ENCODE measurements around the gene HDHD5. TPM values are rescaled to one million over a fixed set of nuclear protein-coding genes. Genes with fewer than 3 reads are reported as not detected.

Gene HDHD5
- total RNA-seq, 1 donor from 2014 or later = 39.7 TPM

DNA sequence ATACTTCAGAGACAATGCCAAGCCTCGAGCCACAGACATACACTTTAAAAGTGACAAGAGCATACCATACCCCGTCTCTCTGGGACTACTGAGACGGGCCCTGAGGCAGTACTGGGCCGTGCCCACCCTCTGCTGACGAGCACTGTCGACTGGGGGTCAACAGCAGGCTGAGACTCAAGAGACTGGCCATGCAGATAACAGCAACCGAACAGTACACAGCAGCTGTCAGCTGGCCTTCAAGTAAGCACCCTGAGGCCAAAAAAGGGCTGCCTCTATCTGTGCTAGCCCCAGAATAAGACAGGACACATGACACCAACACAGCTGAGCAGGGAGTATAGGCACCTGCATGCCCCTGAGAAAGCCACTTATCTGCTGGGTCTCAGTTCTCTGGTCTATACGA is 19.1 kb downstream of the HDHD5 start:
- no peaks in the 10 kb centered on the region for H3F3A ChIP-seq (ENCODE audit: low read depth)
- Mint-ChIP-seq H3K4me1 (no peaks in the 10 kb centered on the region), H3K4me3 (no peak overlapping the region), H3K27me3 (ENCODE audit: insufficient read depth, low read depth) (no peaks in the 10 kb centered on the region), H3K27ac (no peak overlapping the region), H3K9me3 (no peaks in the 10 kb centered on the region), H3K36me3 (peaks cover 27% of the 10 kb centered on the region)
- peaks cover 14% of the 10 kb centered on the region for H4K20me1 ChIP-seq (ENCODE audit: low read depth)
- no peak overlapping the region for H3K4me2 ChIP-seq
- no peaks in the 10 kb centered on the region for H3K4me1 ChIP-seq
- no peaks in the 10 kb centered on the region for H3K36me3 ChIP-seq
- no peak overlapping the region for H2AFZ ChIP-seq (replicated peaks)
- H3K27ac ChIP-seq = no peak overlapping the region
- no peak for DNase-seq (ENCODE audit: low spot score)
- no peak overlapping the region for H3K9ac ChIP-seq
- H3K4me3 ChIP-seq = no peak overlapping the region
- H3K79me2 ChIP-seq (ENCODE audit: low read depth) = no peaks in the 10 kb centered on the region
- H3K27me3 ChIP-seq = no peaks in the 10 kb centered on the region
- no peaks in the 10 kb centered on the region for H3K9me3 ChIP-seq (ENCODE audit: low read depth)
- TF ChIP-seq EZH2phosphoT487 (IDR thresholded peaks at IDR 0.05) (no peak), EZH2 (IDR thresholded peaks at IDR 0.05) (no peak), CTCF (IDR thresholded peaks at IDR 0.05) (no peak)

DNA sequence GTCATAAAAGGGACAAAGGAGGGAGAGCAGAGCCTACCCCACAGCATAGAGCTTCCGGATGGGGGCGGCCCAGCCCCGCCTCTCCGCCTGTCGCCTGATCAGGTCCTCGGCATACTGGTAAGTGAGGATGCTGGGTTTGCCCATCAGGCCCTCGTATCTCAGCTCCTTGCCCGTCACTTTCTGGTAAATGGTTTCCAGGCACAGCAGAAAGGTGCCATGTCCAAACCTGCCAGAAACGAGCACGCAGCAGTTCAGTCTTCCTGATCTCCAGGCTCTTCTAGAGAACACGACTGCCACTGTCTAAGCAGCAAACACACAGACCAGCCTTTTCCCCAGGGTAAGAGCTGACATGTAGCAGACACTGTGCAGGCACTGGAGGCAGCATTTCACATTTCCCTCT is 20.6 kb downstream of the HDHD5 start:
- Mint-ChIP-seq H3K27ac (no peak overlapping the region), H3K27me3 (ENCODE audit: insufficient read depth, low read depth) (peaks cover 2% of the 10 kb centered on the region), H3K4me1 (no peaks in the 10 kb centered on the region), H3K36me3 (peaks cover 24% of the 10 kb centered on the region), H3K9me3 (no peaks in the 10 kb centered on the region), H3K4me3 (no peak overlapping the region)
- no peak for DNase-seq (ENCODE audit: low spot score)
- Histone ChIP-seq H3K9me3 (ENCODE audit: low read depth) (no peaks in the 10 kb centered on the region), H3K36me3 (no peaks in the 10 kb centered on the region), H3K27ac (no peak overlapping the region), H3K79me2 (ENCODE audit: low read depth) (no peaks in the 10 kb centered on the region), H3K9ac (no peak overlapping the region), H3K4me1 (no peaks in the 10 kb centered on the region), H3K27me3 (no peaks in the 10 kb centered on the region), H4K20me1 (ENCODE audit: low read depth) (peaks cover 10% of the 10 kb centered on the region), H2AFZ (replicated peaks) (no peak overlapping the region), H3F3A (ENCODE audit: low read depth) (no peaks in the 10 kb centered on the region), H3K4me3 (no peak overlapping the region), H3K4me2 (no peak overlapping the region)
- TF ChIP-seq EZH2 (IDR thresholded peaks at IDR 0.05) (no peak), EZH2phosphoT487 (IDR thresholded peaks at IDR 0.05) (no peak), CTCF (IDR thresholded peaks at IDR 0.05) (no peak)

DNA sequence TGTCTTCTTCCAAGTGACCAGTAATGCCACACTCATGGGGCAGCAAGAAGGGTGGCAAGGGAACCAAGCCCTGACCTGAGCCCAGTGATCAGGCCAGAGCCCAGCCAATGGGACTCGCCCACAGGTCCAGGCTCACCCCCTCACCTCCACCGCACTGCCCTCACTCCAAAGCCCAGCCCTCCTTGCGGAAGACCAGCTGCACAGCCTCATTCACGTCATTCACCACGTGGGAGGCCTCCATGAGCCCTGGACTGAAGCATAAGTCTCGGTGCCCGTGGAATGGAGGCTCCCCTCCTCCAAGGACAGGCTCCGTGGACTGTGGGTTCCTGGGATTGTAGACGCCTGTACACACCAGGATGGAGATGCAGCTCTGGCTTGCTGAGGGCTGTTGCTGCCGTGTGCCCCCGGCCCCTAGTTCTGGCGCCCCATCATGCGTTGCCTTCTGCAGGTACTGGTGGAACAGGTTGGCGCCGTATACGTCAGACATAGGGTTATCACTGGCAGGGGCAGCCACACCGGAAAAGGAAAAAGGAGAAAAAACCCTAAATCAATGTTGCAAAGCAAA is 21.1 kb downstream of the HDHD5 start:
- no peaks in the 10 kb centered on the region for H3K9me3 ChIP-seq (ENCODE audit: low read depth)
- Mint-ChIP-seq H3K9me3 (no peaks in the 10 kb centered on the region), H3K4me1 (no peaks in the 10 kb centered on the region), H3K4me3 (no peak overlapping the region), H3K36me3 (peaks cover 22% of the 10 kb centered on the region), H3K27me3 (ENCODE audit: insufficient read depth, low read depth) (peaks cover 2% of the 10 kb centered on the region), H3K27ac (no peak overlapping the region)
- peaks cover 8% of the 10 kb centered on the region for H4K20me1 ChIP-seq (ENCODE audit: low read depth)
- no peak overlapping the region for H3K4me3 ChIP-seq
- H3F3A ChIP-seq (ENCODE audit: low read depth) = no peaks in the 10 kb centered on the region
- H3K4me2 ChIP-seq = no peak overlapping the region
- H3K4me1 ChIP-seq = no peaks in the 10 kb centered on the region
- no peak overlapping the region for H3K9ac ChIP-seq
- H3K27ac ChIP-seq = no peak overlapping the region
- no peak for TF ChIP-seq EZH2 (IDR thresholded peaks at IDR 0.05)
- no peaks in the 10 kb centered on the region for H3K27me3 ChIP-seq
- no peak overlapping the region for H2AFZ ChIP-seq (replicated peaks)
- DNase-seq (ENCODE audit: low spot score) = no peak
- H3K36me3 ChIP-seq = no peaks in the 10 kb centered on the region
- no peaks in the 10 kb centered on the region for H3K79me2 ChIP-seq (ENCODE audit: low read depth)

DNA sequence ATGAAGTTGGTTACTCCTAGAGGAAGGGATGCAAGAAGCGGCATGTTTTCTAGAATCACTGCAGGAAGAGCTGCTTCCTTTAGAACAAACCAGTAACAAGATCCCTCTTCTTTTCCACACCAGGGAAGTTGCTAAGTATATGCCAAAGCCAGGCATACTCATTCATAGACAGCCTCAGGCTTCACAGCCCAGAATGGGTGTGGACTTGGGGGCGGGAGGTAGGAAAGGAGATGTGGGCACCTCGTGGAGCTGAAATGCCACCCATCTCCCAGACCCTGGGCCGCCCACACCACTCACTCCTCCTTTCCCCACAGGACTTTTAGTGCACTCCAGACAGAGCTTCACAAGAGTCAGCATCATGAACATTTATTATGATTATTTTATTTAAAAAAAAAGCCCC is 21.9 kb downstream of the HDHD5 start:
- H3K4me1 ChIP-seq = peaks cover under 1% of the 10 kb centered on the region

More for the DNA sequence above, 21.9 kb downstream of the HDHD5 start:
- Histone ChIP-seq H2AFZ (replicated peaks) (no peak overlapping the region), H3K4me2 (no peak overlapping the region), H3K79me2 (ENCODE audit: low read depth) (no peaks in the 10 kb centered on the region), H3K9me3 (ENCODE audit: low read depth) (no peaks in the 10 kb centered on the region), H3K9ac (no peak overlapping the region), H3K27me3 (no peaks in the 10 kb centered on the region), H4K20me1 (ENCODE audit: low read depth) (peaks cover 4% of the 10 kb centered on the region), H3F3A (ENCODE audit: low read depth) (peaks cover 1% of the 10 kb centered on the region), H3K4me3 (no peak overlapping the region), H3K27ac (no peak overlapping the region), H3K36me3 (no peaks in the 10 kb centered on the region)
- Mint-ChIP-seq H3K36me3 (peaks cover 16% of the 10 kb centered on the region), H3K27me3 (ENCODE audit: insufficient read depth, low read depth) (peaks cover 2% of the 10 kb centered on the region), H3K4me3 (no peak overlapping the region), H3K4me1 (no peaks in the 10 kb centered on the region), H3K9me3 (no peaks in the 10 kb centered on the region), H3K27ac (no peak overlapping the region)
- TF ChIP-seq EZH2 (IDR thresholded peaks at IDR 0.05) (no peak), CTCF (IDR thresholded peaks at IDR 0.05) (no peak), EZH2phosphoT487 (IDR thresholded peaks at IDR 0.05) (no peak)
- no peak for DNase-seq (ENCODE audit: low spot score)

Measured in neural progenitor cell (in vitro differentiated cells).